GM18498 (cell line): Measurements from ENCODE around the gene RELA.
"Not testable (repeated sequence)": the region's sequence is repeated elsewhere in the genome, so short reads cannot be mapped to it uniquely, and the experiment has no call there.

Source experiments
- ATAC-seq: cut with Tn5 transposase; IDR thresholded peaks from one replicate; pipeline ENCODE4 v1.9.1; 2021; ENCODE audit warnings: mild to moderate bottlenecking, moderate library complexity; ENCODE audit not compliant: unreplicated experiment

RELA gene

GRCh38 chr11:65672180-65672860, 9.6 kb upstream of the RELA start:
- no peak for ATAC-seq

DNA sequence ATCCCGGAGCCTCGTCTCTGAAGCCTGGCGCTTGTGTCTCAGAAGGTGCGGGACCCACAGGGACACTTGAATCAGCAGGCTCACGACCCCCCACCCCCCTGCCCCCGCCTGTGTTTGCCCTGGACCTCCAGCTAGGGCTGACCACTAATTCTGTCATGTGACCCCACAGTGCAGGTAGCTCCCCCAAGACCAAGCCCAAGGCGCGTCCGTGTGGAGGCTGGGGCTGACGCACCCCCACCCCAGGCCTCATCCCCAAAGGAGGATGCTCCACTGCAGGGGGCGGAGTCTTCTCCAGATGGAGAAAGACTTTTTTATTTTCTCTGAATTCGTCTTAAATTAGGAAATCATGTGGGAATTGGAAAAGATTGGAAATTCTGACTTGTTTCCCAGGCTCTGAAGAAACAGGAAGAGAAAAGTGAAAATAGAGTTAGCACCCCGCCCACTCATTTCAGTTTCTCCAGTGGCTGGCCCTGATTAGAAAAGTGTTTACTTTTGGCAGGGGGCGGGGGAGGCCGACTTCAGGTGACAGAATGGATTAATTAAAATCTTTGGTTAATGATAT, 1.0 kb upstream of the RELA start:
- ATAC-seq: peak; percentile 13

- ATAC-seq: no peak
Measured at GRCh38 chr11:65662247-65662798, 393 bp downstream of the RELA start.

- no peak for ATAC-seq
Measured at GRCh38 chr11:65661599-65662246, 993 bp downstream of the RELA start.

GRCh38 chr11:65660908-65661307, 1.8 kb downstream of the RELA start:
- not testable (repeated sequence) for ATAC-seq

GRCh38 chr11:65660038-65660437, 2.7 kb downstream of the RELA start:
- no peak for ATAC-seq

DNA sequence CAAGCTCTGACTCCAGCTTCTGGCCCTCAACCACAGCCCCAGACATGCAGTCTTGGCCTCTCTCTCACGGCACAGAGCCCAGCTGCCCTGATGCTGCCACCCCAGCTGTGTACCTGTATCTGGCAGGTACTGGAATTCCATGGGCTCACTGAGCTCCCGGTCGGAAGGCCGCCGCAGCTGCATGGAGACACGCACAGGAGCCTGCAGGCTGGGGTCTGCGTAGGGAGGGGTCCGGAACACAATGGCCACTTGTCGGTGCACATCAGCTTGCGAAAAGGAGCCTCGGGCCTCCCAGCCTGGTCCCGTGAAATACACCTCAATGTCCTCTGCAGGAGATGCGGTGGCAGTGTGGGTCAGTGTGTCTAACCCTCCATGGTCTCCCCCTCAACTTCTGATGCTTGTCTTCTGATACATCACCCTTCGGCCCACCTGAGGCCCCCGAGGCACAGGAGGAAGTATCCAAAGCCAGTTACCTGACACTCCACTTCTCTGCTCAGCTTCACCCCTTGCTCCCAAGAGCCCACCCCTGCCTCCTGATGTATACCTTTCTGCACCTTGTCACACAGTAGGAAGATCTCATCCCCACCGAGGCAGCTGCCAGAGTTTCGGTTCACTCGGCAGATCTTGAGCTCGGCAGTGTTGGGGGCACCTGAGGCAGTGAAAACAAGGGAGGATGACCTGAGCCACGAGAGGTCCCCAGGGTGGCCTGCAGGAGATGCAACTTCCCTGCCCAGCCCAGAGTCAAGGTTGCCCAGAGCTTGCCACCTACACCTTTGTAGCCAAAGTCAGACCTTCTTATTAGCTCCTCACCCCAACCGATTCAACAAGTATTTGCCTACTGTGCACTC, 4.3 kb downstream of the RELA start:
- ATAC-seq: no peak

GRCh38 chr11:65657426-65657825, 5.3 kb downstream of the RELA start:
- ATAC-seq: no peak

DNA sequence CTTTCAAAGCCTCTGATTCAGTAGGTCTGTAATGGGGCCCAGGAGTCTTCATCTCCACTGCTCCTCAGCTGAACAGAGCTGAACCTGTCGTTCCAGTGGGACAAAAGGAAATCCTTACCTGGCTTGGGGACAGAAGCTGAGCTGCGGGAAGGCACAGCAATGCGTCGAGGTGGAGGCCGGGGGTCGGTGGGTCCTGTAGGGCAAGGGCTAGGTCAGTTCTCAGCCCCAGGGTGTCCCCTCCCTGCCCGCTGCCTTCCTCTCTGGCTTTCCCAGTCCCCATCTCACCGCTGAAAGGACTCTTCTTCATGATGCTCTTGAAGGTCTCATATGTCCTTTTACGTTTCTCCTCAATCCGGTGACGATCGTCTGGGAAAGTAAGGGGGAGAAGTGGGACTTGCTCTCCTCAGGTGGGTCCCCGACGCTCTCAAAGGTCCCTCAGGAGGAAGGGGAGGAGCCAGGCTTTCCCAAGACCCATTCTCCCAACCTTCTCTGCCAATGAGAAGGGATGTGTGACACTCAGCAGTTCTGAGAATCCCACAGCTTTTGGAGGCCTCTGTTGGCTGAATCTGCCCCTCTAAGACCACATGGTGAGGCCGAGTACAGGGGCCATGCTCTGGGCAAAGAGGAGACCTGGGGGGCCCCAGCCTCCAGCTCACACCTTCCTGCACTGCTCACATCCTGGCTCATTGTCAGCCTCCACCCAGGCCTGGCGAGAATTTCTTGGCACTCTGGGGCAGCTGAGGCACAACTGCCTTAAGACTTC, 7.0 kb downstream of the RELA start:
- no peak for ATAC-seq

- no peak for ATAC-seq
Measured at GRCh38 chr11:65654375-65655349, 8.1 kb downstream of the RELA start.

DNA sequence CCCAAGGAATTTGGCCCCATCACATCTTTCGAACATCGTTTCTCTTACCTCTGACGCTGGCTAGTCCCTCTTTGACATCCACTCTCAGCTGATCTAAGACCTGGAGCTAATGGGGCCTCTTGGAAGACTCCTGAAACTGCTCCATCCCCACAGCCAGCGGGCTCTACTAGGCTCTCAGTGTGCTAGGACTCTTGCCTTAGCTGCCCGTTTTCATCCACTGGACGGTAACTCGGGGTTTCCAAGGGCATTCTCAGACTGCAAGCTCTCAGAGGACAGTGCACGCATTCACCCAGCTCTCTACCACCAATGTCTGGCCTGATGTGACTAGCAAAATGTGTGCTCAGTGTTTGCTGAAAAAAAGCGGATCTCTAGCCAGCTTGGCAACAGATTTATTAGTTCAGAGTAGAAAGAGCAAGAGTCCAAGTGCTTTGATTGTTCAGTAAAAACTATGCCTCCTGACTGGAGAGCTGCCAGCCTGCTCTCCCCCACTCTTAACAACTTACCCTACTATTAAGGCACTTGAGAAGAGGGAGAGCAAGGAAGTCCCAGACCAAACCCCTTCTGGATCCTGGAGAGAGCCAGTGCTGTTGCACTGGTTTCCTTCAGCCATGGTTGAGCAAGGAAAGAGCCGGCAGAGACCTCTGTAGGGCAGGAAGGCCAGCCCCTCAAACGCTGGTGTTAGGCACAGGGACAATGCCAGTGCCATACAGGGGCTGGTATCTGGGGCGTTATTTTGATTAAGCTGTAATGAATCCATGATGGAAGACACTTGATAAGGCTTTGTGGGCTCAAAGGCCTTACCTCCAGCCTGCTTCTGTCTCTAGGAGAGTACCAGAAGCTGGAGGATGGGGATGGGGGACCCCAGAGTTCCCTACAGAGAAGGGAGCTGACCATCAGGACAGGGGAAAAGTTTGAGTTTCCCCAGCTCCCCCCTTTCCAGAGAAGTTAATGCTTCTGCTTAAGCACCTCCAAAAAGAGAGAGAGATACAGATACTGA, 9.2 kb downstream of the RELA start:
- ATAC-seq: no peak

GRCh38 chr11:65652511-65653228, 10.0 kb downstream of the RELA start:
- peak; percentile 81 for ATAC-seq

- no peak for ATAC-seq
Measured at GRCh38 chr11:65651589-65652510, 10.9 kb downstream of the RELA start.

- no peak for ATAC-seq
Measured at GRCh38 chr11:65651339-65651588, 11.5 kb downstream of the RELA start.

DNA sequence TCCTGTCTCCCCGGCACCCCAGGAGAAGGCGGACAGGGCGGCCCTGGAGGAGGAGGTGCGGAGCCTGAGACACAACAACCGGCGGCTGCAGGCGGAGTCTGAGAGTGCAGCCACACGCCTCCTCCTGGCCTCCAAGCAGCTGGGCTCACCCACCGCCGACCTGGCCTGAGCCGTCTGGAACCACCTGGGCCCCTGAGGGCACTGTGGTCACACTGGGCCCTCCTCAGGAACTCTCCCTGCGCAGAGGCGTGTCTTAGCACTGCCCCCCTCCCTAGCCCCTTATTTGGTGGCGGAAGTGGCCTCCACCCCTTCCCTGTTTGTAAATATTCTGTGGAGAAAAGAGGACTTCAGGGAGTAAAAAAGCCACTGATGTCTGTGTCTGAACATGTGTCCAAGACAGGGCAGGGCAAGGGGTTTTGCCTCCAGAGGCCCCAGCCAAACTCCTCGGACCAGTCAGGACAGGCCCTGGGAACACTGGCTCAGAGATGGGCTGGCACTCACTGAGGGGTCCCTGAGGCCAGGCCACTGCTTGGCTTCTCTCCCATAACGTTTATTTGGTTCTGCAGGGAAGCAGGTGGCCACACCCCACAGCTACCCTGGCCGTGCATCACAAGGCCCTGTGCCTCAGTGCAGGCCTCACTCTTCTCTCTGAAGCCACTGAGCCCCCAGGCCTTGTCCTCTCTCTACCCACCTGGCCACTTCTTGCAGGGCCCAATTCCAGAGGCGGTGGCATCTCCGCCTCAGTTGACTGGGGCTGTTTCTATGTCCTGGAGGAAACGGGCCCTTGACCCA, 12.0 kb downstream of the RELA start:
- no peak for ATAC-seq
